ENCODE measurements around the gene IFITM5. TPM values are rescaled to one million over a fixed set of nuclear protein-coding genes. Genes with fewer than 3 reads are reported as not detected.

The IFITM5 gene
- total and polyA plus RNA-seq, 2 donors (not counting 1 experiment from before 2014, with no cell fraction given): not detected

GRCh38 chr11:279040-279965 is 20.0 kb downstream of the IFITM5 start:
- ChIA-PET CTCF (interaction anchor here (0.9 to 3.9 kb wide), 5 partner anchors 11 to 85 kb away, joined by 3 to 34 read pairs (median 3); no protein-coding TSS in a partner anchor), POLR2A (interaction anchor here (0.6 to 1.8 kb wide), 4 partner anchors 9 to 13 kb away, joined by 3 to 19 read pairs (median 6); partner anchors contain the start of gene PGGHG)
- Histone ChIP-seq H3K36me3 (replicated peaks in 1 of 2; ENCODE audit: control extremely low read depth in 1 of 2, control insufficient read depth in 1 of 2, extremely low read depth in 1 of 2, insufficient read depth in 2 of 2, low read length in 1 of 2) (no peaks in the 10 kb centered on the region), H2AFZ (ENCODE audit: insufficient read depth, low read depth, low read length, poor library complexity, severe bottlenecking) (peak overlapping the region; percentile 66), H3K4me2 (replicated peaks; ENCODE audit: low read depth, low read length, poor library complexity, severe bottlenecking) (peak overlapping the region; percentile 85), H3K9me3 (ENCODE audit: control extremely low read depth in 1 of 3, control insufficient read depth in 2 of 3, insufficient read depth in 1 of 3, low read length in 2 of 3) (peaks cover 0 to 21% (median 0%) of the 10 kb centered on the region in 3 donors), H3K4me1 (ENCODE audit: control insufficient read depth in 2 of 2, insufficient read depth in 2 of 2, low read length in 2 of 2) (peaks cover 41 to 44% of the 10 kb centered on the region in 2 donors), H3K27ac (ENCODE audit: low read length in 2 of 2) (no peak overlapping the region), H3K9ac (ENCODE audit: low read length) (peak overlapping the region; percentile 56), H4K20me1 (ENCODE audit: control insufficient read depth, insufficient read depth, low read length, poor library complexity, severe bottlenecking) (peaks cover 5% of the 10 kb centered on the region), H3K79me2 (ENCODE audit: control insufficient read depth, insufficient read depth, low read length) (no peaks in the 10 kb centered on the region), H3K27me3 (replicated peaks in 1 of 4; ENCODE audit: control extremely low read depth in 1 of 4, control insufficient read depth in 3 of 4, insufficient read depth in 4 of 4, low read length in 3 of 4) (peaks cover 0 to 39% (median 20%) of the 10 kb centered on the region in 4 experiments), H3K4me3 (ENCODE audit: control extremely low read depth in 1 of 5, extremely low read depth in 1 of 5, insufficient read depth in 1 of 5, low read depth in 2 of 5, low read length in 4 of 5) (peak overlapping the region in 4 of 5 experiments; percentile 29 to 57 (median 45))
- peaks cover 2% of the 10 kb centered on the region for H3K9me3 Mint-ChIP-seq (ENCODE audit: insufficient read depth)
- WGBS (ENCODE audit: insufficient coverage): 17% methylated on average over 93 of the region's 97 CpGs
- H3K27ac Mint-ChIP-seq: no peak overlapping the region
- DNase-seq (peak; percentile 61), ATAC-seq (ENCODE audit: low read depth) (peak; percentile 50)
- intact Hi-C loops (cut with micrococcal nuclease): no loop called here
- H3K27me3 Mint-ChIP-seq: peaks cover 26% of the 10 kb centered on the region
- peak overlapping the region; percentile 71 for H3K4me3 Mint-ChIP-seq
- H3K4me1 Mint-ChIP-seq: peaks cover 43% of the 10 kb centered on the region
- TF ChIP-seq, protein P1, sequence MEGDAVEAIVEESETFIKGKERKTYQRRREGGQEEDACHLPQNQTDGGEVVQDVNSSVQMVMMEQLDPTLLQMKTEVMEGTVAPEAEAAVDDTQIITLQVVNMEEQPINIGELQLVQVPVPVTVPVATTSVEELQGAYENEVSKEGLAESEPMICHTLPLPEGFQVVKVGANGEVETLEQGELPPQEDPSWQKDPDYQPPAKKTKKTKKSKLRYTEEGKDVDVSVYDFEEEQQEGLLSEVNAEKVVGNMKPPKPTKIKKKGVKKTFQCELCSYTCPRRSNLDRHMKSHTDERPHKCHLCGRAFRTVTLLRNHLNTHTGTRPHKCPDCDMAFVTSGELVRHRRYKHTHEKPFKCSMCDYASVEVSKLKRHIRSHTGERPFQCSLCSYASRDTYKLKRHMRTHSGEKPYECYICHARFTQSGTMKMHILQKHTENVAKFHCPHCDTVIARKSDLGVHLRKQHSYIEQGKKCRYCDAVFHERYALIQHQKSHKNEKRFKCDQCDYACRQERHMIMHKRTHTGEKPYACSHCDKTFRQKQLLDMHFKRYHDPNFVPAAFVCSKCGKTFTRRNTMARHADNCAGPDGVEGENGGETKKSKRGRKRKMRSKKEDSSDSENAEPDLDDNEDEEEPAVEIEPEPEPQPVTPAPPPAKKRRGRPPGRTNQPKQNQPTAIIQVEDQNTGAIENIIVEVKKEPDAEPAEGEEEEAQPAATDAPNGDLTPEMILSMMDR (IDR thresholded peaks at IDR 0.05): no peak
- no peak for TF ChIP-seq EZH2 (IDR thresholded peaks at IDR 0.05; ENCODE audit: borderline replicate concordance, insufficient read depth, low read depth, low read length, poor library complexity, severe bottlenecking)
